Urinary bladder (tissue), 4 donors: ENCODE measurements around the gene GALNT5. TPM values are rescaled to one million over a fixed set of nuclear protein-coding genes. Genes with fewer than 3 reads are reported as not detected.
"Not testable (repeated sequence)": the region's sequence is repeated elsewhere in the genome, so short reads cannot be mapped to it uniquely, and the experiment has no call there.

Experiments used
- DNase-seq: peaks from one replicate; pipeline ENCODE4 v3.0.0-alpha.2; 2015; ENCODE audit errors: extremely low spot score
- H3K27ac ChIP-seq: one replicate; pipeline ENCODE4 v1.5.1; 2013; ENCODE audit warnings: low read depth, mild to moderate bottlenecking, moderate library complexity
- H3K36me3 ChIP-seq: one replicate; pipeline ENCODE4 v1.6.1; 2013; ENCODE audit warnings: mild to moderate bottlenecking, moderate library complexity; ENCODE audit not compliant: insufficient read depth
- H3K4me1 ChIP-seq: one replicate; pipeline ENCODE4 v1.6.1; 2013; ENCODE audit warnings: mild to moderate bottlenecking, moderate library complexity; ENCODE audit not compliant: insufficient read depth
- H3K4me3 ChIP-seq: one replicate; pipeline ENCODE4 v1.5.1; 2013; ENCODE audit warnings: low read depth, low read length
- WGBS: extraction: QIAGEN DNeasy Blood & Tissue Kit; methylation state at CpG from one replicate; pipeline ENCODE4 v1.1.7; 2013; 5-methylcytosine and 5-hydroxymethylcytosine counted together
- polyA plus RNA-seq: library from polyadenylated mRNA; stranded (reverse); fragments of 200-250 nt; gene quantifications from one replicate; pipeline ENCODE4 v1.2.3, GENCODE V29; 2013
- total RNA-seq: library from RNA; depleted of rRNA; stranded (reverse); fragments of >200 nt; gene quantifications from one replicate; pipeline ENCODE4 v1.2.3, GENCODE V29; 2014
- donor health status: healthy with polysubstance abuse.
- donor health status: healthy.

The GALNT5 gene
- total RNA-seq (23.4 TPM), polyA plus RNA-seq (0.34 TPM)

- Histone ChIP-seq H3K4me3 (peak within 1 kb of the TSS; percentile 7), H3K27ac (no peak within 1 kb of the TSS), H3K36me3 (no peaks in the 10 kb centered on the region), H3K4me1 (no peaks in the 10 kb centered on the region)
- 12% methylated on average over 15 of the region's 15 CpGs for WGBS
- DNase-seq = no peak
These were observed at the start of gene GALNT5 for GRCh38 chr2:157257312-157258252. Gene GALNT5, plus strand, starts transcription at chr2:157257705. Its CDS starts 378 bp downstream, at chr2:157258083.

GRCh38 chr2:157216286-157216965, 41.1 kb upstream of the GALNT5 start:
- no peak overlapping the region for H3K4me3 ChIP-seq
- H3K27ac ChIP-seq = no peak overlapping the region
- H3K36me3 ChIP-seq = no peaks in the 10 kb centered on the region
- no peaks in the 10 kb centered on the region for H3K4me1 ChIP-seq
- DNase-seq = no peak

GRCh38 chr2:157217409-157217808, 40.1 kb upstream of the GALNT5 start:
- no peak for DNase-seq
- Histone ChIP-seq H3K4me1 (no peaks in the 10 kb centered on the region), H3K36me3 (no peaks in the 10 kb centered on the region), H3K4me3 (no peak overlapping the region), H3K27ac (no peak overlapping the region)
- 89% methylated on average over 2 of the region's 2 CpGs for WGBS

- no peaks in the 10 kb centered on the region for H3K4me1 ChIP-seq
These were observed 38.6 kb upstream of the GALNT5 start for GRCh38 chr2:157218911-157219310.

GRCh38 chr2:157220502-157220901, 37.0 kb upstream of the GALNT5 start:
- no peaks in the 10 kb centered on the region for H3K4me1 ChIP-seq
- 69% methylated on average over 1 of the region's 1 CpG for WGBS
- no peak overlapping the region for H3K27ac ChIP-seq
- no peak for DNase-seq
- H3K36me3 ChIP-seq = no peaks in the 10 kb centered on the region
- H3K4me3 ChIP-seq = no peak overlapping the region

More at GRCh38 chr2:157218911-157219310, 38.6 kb upstream of the GALNT5 start:
- no peak overlapping the region for H3K27ac ChIP-seq
- H3K36me3 ChIP-seq = no peaks in the 10 kb centered on the region
- DNase-seq = no peak
- no peak overlapping the region for H3K4me3 ChIP-seq
- WGBS = 67% methylated on average over 2 of the region's 2 CpGs

- Histone ChIP-seq H3K36me3 (no peaks in the 10 kb centered on the region), H3K4me1 (no peaks in the 10 kb centered on the region), H3K4me3 (no peak overlapping the region), H3K27ac (no peak overlapping the region)
- no peak for DNase-seq
- WGBS = 82% methylated on average over 2 of the region's 2 CpGs
These were observed 36.0 kb upstream of the GALNT5 start for GRCh38 chr2:157221394-157221988.

- WGBS = 76% methylated on average over 5 of the region's 5 CpGs
- no peaks in the 10 kb centered on the region for H3K36me3 ChIP-seq
- H3K4me3 ChIP-seq = no peak overlapping the region
- H3K27ac ChIP-seq = no peak overlapping the region
- DNase-seq = no peak
- no peaks in the 10 kb centered on the region for H3K4me1 ChIP-seq
These were observed 33.8 kb upstream of the GALNT5 start for GRCh38 chr2:157223624-157224205.

- not testable (repeated sequence) for H3K4me1 ChIP-seq, H3K4me3 ChIP-seq, DNase-seq, H3K27ac ChIP-seq, H3K36me3 ChIP-seq
- 88% methylated on average over 2 of the region's 2 CpGs for WGBS
These were observed 33.1 kb upstream of the GALNT5 start for GRCh38 chr2:157224448-157224847.

- H3K4me1 ChIP-seq = no peaks in the 10 kb centered on the region
- DNase-seq = no peak
- WGBS = 72% methylated on average over 1 of the region's 1 CpG
- H3K36me3 ChIP-seq = no peaks in the 10 kb centered on the region
- no peak overlapping the region for H3K4me3 ChIP-seq
- H3K27ac ChIP-seq = no peak overlapping the region
These were observed 29.9 kb upstream of the GALNT5 start for GRCh38 chr2:157227592-157227991.

GRCh38 chr2:157228946-157229345, 28.6 kb upstream of the GALNT5 start:
- Histone ChIP-seq H3K36me3 (no peaks in the 10 kb centered on the region), H3K4me3 (no peak overlapping the region), H3K27ac (no peak overlapping the region), H3K4me1 (no peaks in the 10 kb centered on the region)
- DNase-seq = no peak

- DNase-seq = no peak
- no peak overlapping the region for H3K27ac ChIP-seq
- 61% methylated on average over 2 of the region's 2 CpGs for WGBS
These were observed 27.9 kb upstream of the GALNT5 start for GRCh38 chr2:157229572-157229971.

GRCh38 chr2:157231476-157231875, 26.0 kb upstream of the GALNT5 start:
- no peak overlapping the region for H3K4me3 ChIP-seq
- no peaks in the 10 kb centered on the region for H3K36me3 ChIP-seq
- DNase-seq = no peak
- H3K27ac ChIP-seq = no peak overlapping the region
- no peaks in the 10 kb centered on the region for H3K4me1 ChIP-seq

More at GRCh38 chr2:157229572-157229971, 27.9 kb upstream of the GALNT5 start:
- no peaks in the 10 kb centered on the region for H3K36me3 ChIP-seq
- H3K4me1 ChIP-seq = no peaks in the 10 kb centered on the region
- no peak overlapping the region for H3K4me3 ChIP-seq

GRCh38 chr2:157233506-157233905, 24.0 kb upstream of the GALNT5 start:
- H3K27ac ChIP-seq = no peak overlapping the region
- no peaks in the 10 kb centered on the region for H3K36me3 ChIP-seq
- no peak for DNase-seq
- no peaks in the 10 kb centered on the region for H3K4me1 ChIP-seq
- 86% methylated on average over 4 of the region's 4 CpGs for WGBS
- no peak overlapping the region for H3K4me3 ChIP-seq
